Activated CD4-positive, alpha-beta memory T cell treated with anti-CD3 and anti-CD28 coated beads, Interleukin-2, amount 10 ng/mL, durations not matched to agents 7 days and 5 days (primary cell): Measurements from ENCODE around the gene MDM2. TPM values are rescaled to one million over a fixed set of nuclear protein-coding genes. Genes with fewer than 3 reads are reported as not detected.

ENCODE experiments used
- CTCF ChIA-PET: fragments of 350-600 bp; sonication (Branson Sonifier 250); formaldehyde crosslinking; loops from one replicate; lab custom pipeline; 2021; ENCODE audit warnings: antibody characterized with exemption, inconsistent platforms; lab: Charles Lee
- POLR2A ChIA-PET: fragments of 350-600 bp; sonication (Branson Sonifier 250); formaldehyde crosslinking; loops from one replicate; lab custom pipeline; 2021; ENCODE audit warnings: antibody characterized with exemption; lab: Charles Lee
- DNase-seq: peaks from one replicate; pipeline ENCODE4 v3.0.0-alpha.2; 2020
- H3K27ac Mint-ChIP-seq: one replicate; pipeline ENCODE4 v1.8.0; 2021; ENCODE audit warnings: mild to moderate bottlenecking, mixed read lengths
- H3K27me3 Mint-ChIP-seq: one replicate; pipeline ENCODE4 v1.8.0; 2021; ENCODE audit warnings: mixed read lengths
- H3K36me3 Mint-ChIP-seq: one replicate; pipeline ENCODE4 v1.8.0; 2021; ENCODE audit warnings: low read depth, mixed read lengths
- H3K4me1 Mint-ChIP-seq: one replicate; pipeline ENCODE4 v1.8.0; 2021; ENCODE audit warnings: mixed read lengths
- H3K4me3 Mint-ChIP-seq: one replicate; pipeline ENCODE4 v1.8.0; 2021; ENCODE audit warnings: mild to moderate bottlenecking, mixed read lengths
- H3K9me3 Mint-ChIP-seq: one replicate; pipeline ENCODE4 v1.8.0; 2021; ENCODE audit warnings: mixed read lengths
- total RNA-seq, 2 experiments: library from RNA; stranded (reverse); gene quantifications; one replicate each; pipeline ENCODE4 v1.2.3, GENCODE V29; 2021

MDM2 gene
- total RNA-seq, 2 experiments from 2014 or later: 194 to 201 TPM

DNA sequence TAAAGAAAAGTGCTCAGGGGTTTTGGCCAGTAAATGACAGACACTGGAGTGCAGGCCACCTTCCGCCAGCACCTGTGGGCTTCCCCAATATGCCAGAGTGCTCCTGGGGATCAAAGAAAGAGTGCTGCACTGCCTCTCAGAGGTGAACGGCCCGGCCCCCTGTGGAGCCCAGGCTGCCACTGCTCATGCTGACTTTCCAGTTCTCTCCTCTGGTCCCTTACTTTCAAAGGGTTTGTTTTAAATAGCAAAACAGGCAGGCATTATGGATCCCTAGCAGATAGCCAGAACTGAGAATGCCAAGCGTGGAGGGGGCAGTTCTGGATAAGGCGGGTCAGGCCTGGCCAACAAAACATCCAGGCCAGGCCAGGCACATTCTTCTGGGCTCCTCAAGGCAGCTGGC is 59.6 kb downstream of the MDM2 start:
- no peaks in the 10 kb centered on the region for H3K27me3 Mint-ChIP-seq
- no peak for DNase-seq
- no peak overlapping the region for H3K4me3 Mint-ChIP-seq

DNA sequence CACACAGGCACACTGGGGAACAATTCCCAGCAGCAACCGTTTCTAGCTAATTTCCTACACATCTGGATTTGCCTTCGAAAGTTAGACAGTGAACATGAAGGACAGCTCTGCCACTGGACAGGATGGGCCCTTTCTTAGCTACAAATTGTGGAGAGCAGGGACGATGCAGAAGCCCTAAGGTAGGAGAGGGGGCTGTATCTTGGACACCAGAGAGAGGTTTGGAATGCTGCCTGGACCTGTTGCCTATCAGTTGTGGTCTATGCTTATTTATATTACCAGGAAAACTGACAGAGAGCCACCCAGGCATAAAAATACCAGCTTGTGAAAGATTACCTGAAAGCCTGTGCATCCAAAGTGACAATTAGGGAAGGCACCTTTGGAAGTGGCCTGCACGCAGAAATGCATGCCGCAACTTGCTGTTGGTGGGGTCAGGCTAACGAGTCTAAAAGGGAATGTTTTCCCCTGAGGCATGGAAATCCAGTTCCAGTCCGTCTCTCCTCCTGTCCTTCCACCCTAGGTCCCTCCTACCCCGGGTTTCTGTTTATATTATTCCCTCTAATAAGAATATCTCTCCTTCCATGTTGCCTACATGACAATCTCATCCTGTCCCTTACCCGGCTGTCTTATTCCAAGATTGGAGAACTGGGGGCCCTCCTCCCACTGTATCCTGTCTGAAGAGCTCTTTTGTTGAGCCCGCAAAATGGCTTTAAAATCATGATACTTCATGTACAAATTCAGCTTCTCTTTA is 60.2 kb downstream of the MDM2 start:
- no peak for DNase-seq
- peaks cover 4% of the 10 kb centered on the region for H3K4me1 Mint-ChIP-seq
- H3K4me3 Mint-ChIP-seq: no peak overlapping the region
- no peaks in the 10 kb centered on the region for H3K9me3 Mint-ChIP-seq
- no peaks in the 10 kb centered on the region for H3K36me3 Mint-ChIP-seq
- no peaks in the 10 kb centered on the region for H3K27me3 Mint-ChIP-seq
- ChIA-PET CTCF (no interaction called here), POLR2A (no interaction called here)
- no peak overlapping the region for H3K27ac Mint-ChIP-seq

More for the DNA sequence above, 59.6 kb downstream of the MDM2 start:
- no peak overlapping the region for H3K27ac Mint-ChIP-seq
- POLR2A ChIA-PET: interaction anchor here (1.2 kb wide), 1 partner anchor 19 kb away, joined by 3 read pairs; no protein-coding TSS in a partner anchor
- no peaks in the 10 kb centered on the region for H3K36me3 Mint-ChIP-seq
- H3K4me1 Mint-ChIP-seq: peaks cover 4% of the 10 kb centered on the region
- CTCF ChIA-PET: no interaction called here
- no peaks in the 10 kb centered on the region for H3K9me3 Mint-ChIP-seq

DNA sequence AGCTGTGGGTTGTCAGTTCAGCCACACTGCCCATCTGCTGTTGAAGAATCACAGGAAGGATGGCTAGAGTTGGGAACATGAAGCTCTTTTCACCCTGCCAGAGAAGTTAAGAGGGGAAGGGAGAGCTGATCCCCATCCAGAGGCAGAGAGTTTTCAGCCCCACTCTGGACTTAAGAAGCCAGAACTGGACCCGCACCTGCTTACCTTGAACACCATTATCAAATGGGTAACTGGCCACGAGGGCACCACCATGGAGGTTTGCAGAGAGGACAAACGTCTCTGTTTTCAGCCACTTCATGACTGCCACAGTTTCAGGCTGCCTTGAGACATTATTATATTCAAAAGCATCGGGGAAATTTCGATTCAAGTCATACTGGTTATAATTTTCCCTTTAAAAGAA is 62.0 kb downstream of the MDM2 start:
- H3K4me1 Mint-ChIP-seq: peaks cover 4% of the 10 kb centered on the region
- ChIA-PET CTCF (interaction anchor here (1.0 kb wide), 1 partner anchor 10 kb away, joined by 3 read pairs; no protein-coding TSS in a partner anchor), POLR2A (interaction anchor here (0.5 kb wide), 1 partner anchor 900 kb away, joined by 3 read pairs; no protein-coding TSS in a partner anchor)
- no peak overlapping the region for H3K27ac Mint-ChIP-seq
- H3K9me3 Mint-ChIP-seq: no peaks in the 10 kb centered on the region
- H3K36me3 Mint-ChIP-seq: no peaks in the 10 kb centered on the region
- no peak for DNase-seq
- H3K4me3 Mint-ChIP-seq: no peak overlapping the region
- H3K27me3 Mint-ChIP-seq: no peaks in the 10 kb centered on the region

DNA sequence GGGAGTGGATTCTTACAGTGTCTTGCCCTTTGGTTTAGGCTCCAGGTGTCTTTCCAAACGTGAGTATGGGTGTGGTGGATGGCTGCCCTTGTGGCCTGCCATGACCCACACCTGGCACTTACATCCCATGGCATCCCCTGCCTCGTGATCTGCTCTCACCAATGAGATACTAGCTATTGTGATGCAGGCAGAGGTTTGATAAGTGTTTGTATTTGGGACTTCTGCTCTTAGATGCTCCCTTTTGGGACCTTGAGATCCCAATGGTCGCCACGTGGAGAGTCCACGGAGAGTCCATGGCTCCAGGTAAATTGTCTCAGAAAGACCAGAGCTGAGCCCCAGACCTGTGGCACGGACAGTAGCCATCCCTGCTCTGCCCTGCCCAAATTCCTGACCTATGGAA is 62.5 kb downstream of the MDM2 start:
- ChIA-PET CTCF (interaction anchor here (1.0 kb wide), 1 partner anchor 11 kb away, joined by 3 read pairs; no protein-coding TSS in a partner anchor), POLR2A (interaction anchor here (0.5 kb wide), 1 partner anchor 899 kb away, joined by 3 read pairs; no protein-coding TSS in a partner anchor)
- H3K9me3 Mint-ChIP-seq: no peaks in the 10 kb centered on the region
- no peak for DNase-seq
- no peaks in the 10 kb centered on the region for H3K27me3 Mint-ChIP-seq
- no peaks in the 10 kb centered on the region for H3K36me3 Mint-ChIP-seq
- no peak overlapping the region for H3K27ac Mint-ChIP-seq
- peaks cover 4% of the 10 kb centered on the region for H3K4me1 Mint-ChIP-seq
- H3K4me3 Mint-ChIP-seq: no peak overlapping the region

DNA sequence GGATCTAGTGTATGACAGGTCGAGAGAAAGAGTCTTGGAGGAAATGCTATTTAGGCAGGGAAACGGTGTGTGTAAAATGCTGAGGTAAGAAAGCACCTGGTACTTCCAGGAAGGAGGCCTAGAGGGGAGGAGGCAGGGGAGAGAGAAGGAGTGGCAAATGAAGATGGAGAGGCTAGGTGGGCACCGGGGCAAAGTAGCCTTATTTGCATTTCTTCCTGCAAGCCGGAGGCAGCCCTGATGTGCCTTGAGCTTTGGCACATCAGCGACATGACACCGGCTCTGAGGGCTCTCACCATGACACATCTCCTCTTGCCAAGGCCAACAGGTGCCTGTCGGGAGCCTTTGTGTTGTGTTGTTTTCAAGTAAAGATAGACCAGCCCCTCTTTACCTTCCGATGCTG is 63.4 kb downstream of the MDM2 start:
- peaks cover 4% of the 10 kb centered on the region for H3K4me1 Mint-ChIP-seq
- no peaks in the 10 kb centered on the region for H3K9me3 Mint-ChIP-seq
- no peaks in the 10 kb centered on the region for H3K27me3 Mint-ChIP-seq
- H3K27ac Mint-ChIP-seq: no peak overlapping the region
- no peak for DNase-seq
- CTCF ChIA-PET: no interaction called here
- POLR2A ChIA-PET: no interaction called here
- no peaks in the 10 kb centered on the region for H3K36me3 Mint-ChIP-seq
- no peak overlapping the region for H3K4me3 Mint-ChIP-seq

DNA sequence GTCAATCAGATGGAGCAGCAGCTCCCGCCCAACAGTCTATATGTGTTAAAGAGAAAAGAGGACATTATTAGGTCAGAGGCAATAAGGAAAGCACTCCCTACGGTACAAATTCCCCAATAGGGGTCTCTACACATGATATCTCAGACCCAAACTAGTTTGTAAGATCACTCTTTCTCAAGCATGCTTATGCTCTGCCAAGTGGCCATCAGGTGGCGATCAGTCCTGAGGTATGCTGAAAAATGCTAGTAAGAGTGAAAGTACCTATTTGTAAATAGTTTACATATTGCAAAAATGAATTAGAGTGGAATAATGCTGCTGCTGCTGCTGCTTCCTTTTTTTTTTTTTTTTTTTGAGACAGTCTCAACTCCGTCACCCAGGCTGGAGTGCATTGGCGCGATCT is 63.9 kb downstream of the MDM2 start:
- Mint-ChIP-seq H3K27ac (no peak overlapping the region), H3K4me1 (peaks cover 4% of the 10 kb centered on the region), H3K27me3 (peaks cover 3% of the 10 kb centered on the region), H3K4me3 (no peak overlapping the region), H3K9me3 (no peaks in the 10 kb centered on the region), H3K36me3 (no peaks in the 10 kb centered on the region)
- CTCF ChIA-PET: interaction anchor here (0.7 to 0.9 kb wide), 2 partner anchors 198 to 203 kb away, joined by 3 to 6 read pairs; no protein-coding TSS in a partner anchor
- no peak for DNase-seq
- POLR2A ChIA-PET: no interaction called here

DNA sequence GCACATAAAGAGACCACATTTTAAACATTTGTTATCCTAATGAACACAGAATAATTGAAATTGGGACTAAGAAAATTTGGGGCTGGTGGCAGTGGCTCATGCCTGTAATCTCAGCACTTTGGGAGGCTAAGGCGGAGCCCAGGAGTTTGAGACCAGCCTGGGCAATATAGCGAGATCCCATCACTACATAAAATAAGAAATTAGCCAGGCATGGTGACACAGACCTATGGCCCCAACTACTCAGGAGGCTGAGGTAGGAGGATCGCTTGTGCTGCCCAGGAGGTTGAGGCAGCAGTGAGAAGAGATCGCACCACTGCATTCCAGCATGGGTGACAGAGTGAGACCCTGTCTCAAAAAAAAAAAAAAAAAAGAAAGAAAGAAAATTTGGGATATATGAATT is 65.3 kb downstream of the MDM2 start:
- CTCF ChIA-PET: no interaction called here
- H3K4me3 Mint-ChIP-seq: no peak overlapping the region
- POLR2A ChIA-PET: no interaction called here
- peaks cover 7% of the 10 kb centered on the region for H3K27me3 Mint-ChIP-seq
- no peak overlapping the region for H3K27ac Mint-ChIP-seq
- H3K36me3 Mint-ChIP-seq: no peaks in the 10 kb centered on the region
- DNase-seq: no peak
- H3K4me1 Mint-ChIP-seq: peaks cover 4% of the 10 kb centered on the region
- no peaks in the 10 kb centered on the region for H3K9me3 Mint-ChIP-seq

DNA sequence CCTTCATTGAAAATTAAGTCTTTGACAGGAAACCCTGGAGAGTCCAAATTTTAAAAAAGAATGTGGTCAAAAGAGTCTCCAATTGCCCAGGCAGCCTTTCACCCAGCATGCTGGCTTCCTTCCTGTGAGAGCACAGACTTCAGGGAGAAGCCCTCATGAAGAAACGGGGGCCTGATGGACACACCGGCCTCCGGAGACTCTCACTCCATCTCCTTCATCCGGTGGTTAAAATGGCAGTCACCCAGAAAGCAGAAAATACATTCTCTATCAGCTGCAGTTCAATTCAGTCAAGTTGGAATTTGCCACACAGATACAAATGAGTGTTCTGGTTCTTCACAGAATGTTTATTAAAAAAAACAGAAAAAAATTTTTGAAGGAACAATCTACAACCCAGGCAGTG is 68.5 kb downstream of the MDM2 start:
- CTCF ChIA-PET: interaction anchor here (0.7 to 1.0 kb wide), 2 partner anchors 10 to 294 kb away, joined by 3 to 5 read pairs; no protein-coding TSS in a partner anchor
- H3K36me3 Mint-ChIP-seq: no peaks in the 10 kb centered on the region
- peaks cover 3% of the 10 kb centered on the region for H3K9me3 Mint-ChIP-seq
- DNase-seq: no peak
- H3K4me1 Mint-ChIP-seq: peaks cover 1% of the 10 kb centered on the region
- H3K27me3 Mint-ChIP-seq: peaks cover 7% of the 10 kb centered on the region
- H3K4me3 Mint-ChIP-seq: no peak overlapping the region
- POLR2A ChIA-PET: no interaction called here
- H3K27ac Mint-ChIP-seq: no peak overlapping the region

DNA sequence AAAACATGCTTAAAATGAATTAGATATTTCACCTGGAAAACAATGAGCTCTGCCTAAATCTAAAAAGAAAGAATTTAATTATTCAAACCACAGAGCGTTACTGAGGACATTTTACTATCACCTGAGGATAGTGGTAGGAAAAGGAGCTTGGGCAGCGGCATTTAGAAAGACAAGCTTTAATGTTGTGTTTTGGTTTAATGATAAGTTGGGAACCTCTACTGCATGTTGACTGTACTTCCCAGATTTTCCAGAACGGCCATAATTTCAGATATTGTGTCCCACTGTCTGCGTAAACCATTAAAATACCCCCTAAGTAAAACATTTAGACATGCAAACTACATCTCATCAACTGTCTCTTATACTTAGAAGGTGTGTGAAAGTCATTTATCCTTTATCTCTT is 69.6 kb downstream of the MDM2 start:
- H3K9me3 Mint-ChIP-seq: peaks cover 6% of the 10 kb centered on the region
- DNase-seq: no peak
- H3K27ac Mint-ChIP-seq: no peak overlapping the region
- ChIA-PET POLR2A (no interaction called here), CTCF (no interaction called here)
- H3K4me3 Mint-ChIP-seq: no peak overlapping the region
- H3K36me3 Mint-ChIP-seq: no peaks in the 10 kb centered on the region
- H3K4me1 Mint-ChIP-seq: no peaks in the 10 kb centered on the region
- H3K27me3 Mint-ChIP-seq: peaks cover 7% of the 10 kb centered on the region

DNA sequence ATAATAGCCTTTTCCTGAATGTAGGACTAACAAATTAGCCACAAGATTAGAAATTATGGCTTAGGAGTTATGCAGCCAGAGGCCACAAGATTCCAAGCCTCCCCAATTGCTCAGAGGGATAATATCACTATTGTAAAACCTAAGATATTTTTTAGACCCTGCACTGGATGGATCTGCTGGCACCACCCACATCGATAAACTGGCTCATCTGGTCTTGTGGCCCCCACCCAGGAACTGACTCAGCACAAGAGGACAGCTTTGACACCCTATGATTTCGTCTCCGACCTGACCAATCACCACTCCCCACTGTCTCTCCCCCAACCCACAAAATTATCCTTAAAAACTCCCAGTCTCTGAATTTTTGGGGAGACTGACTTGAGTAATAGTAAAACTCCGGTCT is 70.3 kb downstream of the MDM2 start:
- DNase-seq: no peak
- H3K9me3 Mint-ChIP-seq: peaks cover 6% of the 10 kb centered on the region
- H3K4me3 Mint-ChIP-seq: no peak overlapping the region
- ChIA-PET CTCF (no interaction called here), POLR2A (no interaction called here)
- H3K4me1 Mint-ChIP-seq: no peaks in the 10 kb centered on the region
- no peak overlapping the region for H3K27ac Mint-ChIP-seq
- peaks cover 7% of the 10 kb centered on the region for H3K27me3 Mint-ChIP-seq
- H3K36me3 Mint-ChIP-seq: no peaks in the 10 kb centered on the region

DNA sequence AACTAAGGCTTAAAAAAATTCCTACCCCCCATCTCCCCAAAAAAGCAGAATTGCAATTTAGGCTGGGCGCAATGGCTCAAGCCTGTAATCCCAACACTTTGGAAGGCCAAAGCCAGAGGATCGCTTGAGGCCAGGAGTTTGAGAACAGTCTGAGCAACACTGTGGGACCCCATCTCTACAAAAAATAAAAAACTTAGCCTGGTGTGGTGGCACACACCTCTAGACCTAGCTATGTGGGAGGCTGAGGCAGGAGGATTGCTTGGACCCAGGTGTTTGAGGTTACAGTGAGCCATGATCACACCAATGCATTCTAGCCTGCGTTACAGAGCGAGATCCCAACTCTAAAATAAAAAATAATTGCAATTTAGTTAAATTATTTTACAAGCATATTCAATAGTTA is 70.9 kb downstream of the MDM2 start:
- POLR2A ChIA-PET: interaction anchor here (0.8 kb wide), 1 partner anchor 166 kb away, joined by 3 read pairs; no protein-coding TSS in a partner anchor
- no peak for DNase-seq
- Mint-ChIP-seq H3K27ac (no peak overlapping the region), H3K36me3 (no peaks in the 10 kb centered on the region), H3K4me1 (no peaks in the 10 kb centered on the region), H3K4me3 (no peak overlapping the region), H3K27me3 (peaks cover 7% of the 10 kb centered on the region), H3K9me3 (peaks cover 6% of the 10 kb centered on the region)
- CTCF ChIA-PET: no interaction called here

DNA sequence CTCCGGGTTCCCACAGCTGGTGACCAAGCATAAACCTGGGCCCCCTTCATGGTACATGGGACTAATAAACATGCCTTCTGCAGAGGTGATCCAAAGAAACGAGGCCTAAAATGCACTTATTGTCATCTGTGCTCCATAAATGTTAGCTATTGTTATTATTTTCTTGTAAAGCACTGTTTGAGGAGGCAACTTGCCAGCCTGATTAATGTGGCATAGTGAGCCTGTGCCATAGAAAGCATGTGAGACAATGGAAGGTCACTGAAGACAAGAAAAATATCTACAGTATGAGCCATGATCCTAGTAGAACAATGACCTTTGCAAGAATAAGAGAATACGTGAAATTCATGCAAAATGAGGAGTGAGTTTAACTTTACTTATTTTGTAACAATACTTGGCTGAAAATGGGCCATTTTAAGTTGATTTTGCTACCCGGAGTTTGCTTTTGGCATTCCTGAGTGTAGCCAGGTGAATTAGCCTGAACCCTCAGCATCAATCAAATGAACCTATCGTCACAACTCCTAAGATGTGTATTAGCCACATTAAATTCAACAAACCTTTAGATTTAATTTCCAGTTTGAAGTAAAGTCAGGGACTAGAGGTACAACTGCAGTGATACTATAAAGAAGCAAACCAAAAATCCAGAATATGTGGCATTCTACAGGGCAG is 72.8 kb downstream of the MDM2 start:
- H3K27ac Mint-ChIP-seq: no peak overlapping the region

DNA sequence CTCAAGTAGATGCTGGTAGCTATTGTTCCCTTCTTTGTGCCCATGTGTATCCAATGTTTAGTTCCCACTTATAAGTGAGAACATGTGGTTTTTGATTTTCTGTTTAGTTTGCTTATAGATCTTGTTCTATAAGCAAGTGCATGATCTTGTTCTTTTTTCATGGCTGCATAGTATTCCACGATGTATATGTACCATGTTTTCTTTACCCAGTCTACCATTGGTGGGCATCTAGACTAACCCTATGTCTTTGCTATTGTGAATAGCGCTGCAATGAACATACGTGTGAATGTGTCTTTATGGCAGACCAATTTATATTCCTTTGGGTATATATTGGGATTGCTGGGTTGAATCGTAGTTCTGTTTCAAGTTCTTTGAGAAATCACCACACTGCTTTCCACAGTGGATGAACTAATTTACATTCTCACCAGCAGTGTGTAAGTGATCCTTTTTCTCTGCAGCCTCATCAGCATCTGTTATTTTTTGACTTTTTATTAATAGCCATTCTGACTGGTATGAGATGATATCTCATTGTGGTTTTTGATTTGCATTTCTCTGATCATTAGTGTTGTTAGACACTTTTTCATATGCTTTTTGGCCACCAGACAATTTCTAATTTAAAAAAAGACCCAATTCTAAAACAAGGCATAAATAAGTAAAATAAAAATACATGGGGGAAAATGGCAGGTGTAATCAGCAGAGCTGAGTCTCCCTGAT is 74.4 kb downstream of the MDM2 start:
- no peaks in the 10 kb centered on the region for H3K36me3 Mint-ChIP-seq
- peaks cover 5% of the 10 kb centered on the region for H3K27me3 Mint-ChIP-seq
- peaks cover 6% of the 10 kb centered on the region for H3K9me3 Mint-ChIP-seq
- no peak overlapping the region for H3K27ac Mint-ChIP-seq
- DNase-seq: no peak
- no peaks in the 10 kb centered on the region for H3K4me1 Mint-ChIP-seq
- CTCF ChIA-PET: no interaction called here
- POLR2A ChIA-PET: no interaction called here
- no peak overlapping the region for H3K4me3 Mint-ChIP-seq

More for the DNA sequence above, 72.8 kb downstream of the MDM2 start:
- H3K27me3 Mint-ChIP-seq: peaks cover 12% of the 10 kb centered on the region
- no peaks in the 10 kb centered on the region for H3K4me1 Mint-ChIP-seq
- POLR2A ChIA-PET: no interaction called here
- no peak for DNase-seq
- no peak overlapping the region for H3K4me3 Mint-ChIP-seq
- no peaks in the 10 kb centered on the region for H3K36me3 Mint-ChIP-seq
- CTCF ChIA-PET: no interaction called here
- H3K9me3 Mint-ChIP-seq: peaks cover 6% of the 10 kb centered on the region
